Measurements from ENCODE around the gene IL17C. TPM values are rescaled to one million over a fixed set of nuclear protein-coding genes. Genes with fewer than 3 reads are reported as not detected.

IL17C gene
- total and polyA plus RNA-seq, 12 donors = not detected

DNA sequence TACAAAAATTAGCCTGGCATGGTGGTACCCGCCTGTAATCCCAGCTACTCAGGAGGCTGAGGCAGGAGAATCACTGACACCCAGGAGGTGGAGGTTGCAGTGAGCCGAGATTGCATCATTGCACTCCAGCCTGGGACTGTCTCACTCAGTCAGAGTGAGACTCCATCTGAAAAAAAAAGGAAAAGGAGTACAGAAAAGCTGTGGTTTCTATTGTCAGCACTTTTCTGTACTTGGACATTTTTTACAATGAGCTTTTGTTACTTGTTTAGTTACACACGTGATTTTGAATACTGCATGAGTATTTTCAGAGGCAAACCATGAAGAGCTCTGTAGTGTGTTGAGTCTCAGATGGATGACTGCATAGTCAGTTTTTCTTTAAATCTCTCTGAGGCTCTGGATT, 41.9 kb upstream of the IL17C start:
- H3K36me3 ChIP-seq (replicated peaks in 1 of 2) = peaks cover 0 to 33% of the 10 kb centered on the region in 2 donors
- TF ChIP-seq CTCF (IDR thresholded peaks at IDR 0.05) (no peak), POLR2A (IDR thresholded peaks at IDR 0.05) (no peak)
- WGBS, 4 donors = 76 to 87% (median 77%) methylated on average over 3 of the region's 3 CpGs
- peak in 1 of 7 donors; percentile 35 for DNase-seq
- intact Hi-C loops (cut with DNase I) = no loop called here
- no peak overlapping the region for H3K4me3 ChIP-seq
- no peaks in the 10 kb centered on the region for H3K9me3 ChIP-seq (replicated peaks in 1 of 3)
- peaks cover 0 to 20% of the 10 kb centered on the region in 2 donors for H3K4me1 ChIP-seq (replicated peaks in 1 of 2)
- no peaks in the 10 kb centered on the region for H3K27me3 ChIP-seq
- peak overlapping the region in 2 of 5 donors; percentile 9 to 70 for H3K27ac ChIP-seq

DNA sequence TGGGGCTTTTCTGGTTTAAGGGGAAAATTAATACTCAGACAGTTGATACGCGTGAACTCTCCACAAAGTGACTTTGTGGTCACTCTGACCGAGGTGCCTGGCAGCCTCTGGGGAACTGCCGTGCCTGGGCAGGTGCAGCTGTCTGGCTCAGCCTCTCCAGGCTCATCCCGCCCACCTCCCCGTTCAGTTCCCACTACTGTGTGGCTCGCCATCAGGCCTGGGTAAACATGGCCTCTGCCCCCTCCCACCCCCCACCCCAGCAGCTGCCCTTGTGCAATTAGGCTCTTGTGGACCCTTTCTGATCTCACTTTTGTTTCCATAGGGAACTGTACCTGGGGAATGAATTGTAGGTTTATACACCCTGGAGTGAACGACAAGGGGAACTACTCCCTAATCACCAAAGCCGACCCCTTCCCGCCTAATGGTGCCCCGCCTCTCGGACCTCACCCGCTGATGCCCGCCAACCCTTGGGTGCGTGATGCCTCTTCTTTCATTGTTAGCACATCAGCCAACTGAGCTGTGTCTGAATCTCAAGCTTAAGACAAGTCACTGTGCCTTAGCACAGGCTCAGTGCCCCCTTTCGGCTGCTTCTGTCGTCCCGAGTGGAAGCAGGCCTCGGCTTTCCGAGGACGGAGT, 40.4 kb upstream of the IL17C start:
- 86 to 89% (median 86%) methylated on average over 21 of the region's 21 CpGs for WGBS, 4 donors
- DNase-seq = no peak
- TF ChIP-seq POLR2A (IDR thresholded peaks at IDR 0.05) = no peak
- TF ChIP-seq CTCF (IDR thresholded peaks at IDR 0.05) = no peak
- Histone ChIP-seq H3K36me3 (replicated peaks in 1 of 2) (peaks cover 0 to 40% of the 10 kb centered on the region in 2 donors), H3K4me3 (no peak overlapping the region), H3K4me1 (replicated peaks in 1 of 2) (peaks cover 0 to 25% of the 10 kb centered on the region in 2 donors), H3K27ac (peak overlapping the region in 2 of 5 donors; percentile 74 to 95), H3K27me3 (no peaks in the 10 kb centered on the region), H3K9me3 (replicated peaks in 1 of 3) (no peaks in the 10 kb centered on the region)
- intact Hi-C loops (cut with DNase I) = no loop called here

DNA sequence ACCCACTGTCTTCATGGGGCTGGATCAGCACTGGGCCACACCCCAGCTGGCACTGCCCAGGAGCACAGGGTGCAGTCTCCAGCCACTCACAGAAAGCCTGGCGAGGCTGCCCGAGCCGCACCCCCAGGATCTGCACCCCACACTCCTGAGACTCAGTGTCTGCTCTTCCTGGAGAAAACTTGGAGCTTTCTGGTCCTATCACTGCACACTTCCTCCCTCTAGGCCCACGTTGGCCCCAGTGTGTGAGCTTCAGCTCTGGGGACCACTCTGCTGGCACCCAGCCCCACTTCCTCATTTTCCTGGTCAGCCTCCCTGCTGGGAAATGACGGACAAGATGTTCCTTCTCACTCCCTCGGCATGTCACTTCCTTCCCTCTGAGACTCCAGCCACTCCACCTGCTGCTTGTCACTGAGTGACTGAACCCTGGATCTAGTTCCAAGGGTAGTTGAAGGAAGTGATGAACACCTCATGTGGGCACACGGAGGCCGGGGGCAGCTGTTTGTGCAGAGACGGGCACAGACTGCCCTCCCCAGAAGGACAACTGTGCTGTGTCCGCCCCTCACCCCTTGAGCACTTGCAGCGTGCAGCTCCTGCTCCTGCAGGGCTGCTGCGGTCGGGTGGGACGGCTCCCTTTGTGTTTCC, 39.2 kb upstream of the IL17C start:
- H3K4me3 ChIP-seq = no peak overlapping the region
- no peaks in the 10 kb centered on the region for H3K9me3 ChIP-seq (replicated peaks in 1 of 3)
- WGBS, 4 donors = 62 to 82% (median 70%) methylated on average over 9 to 14 of the region's 14 CpGs
- TF ChIP-seq POLR2A (IDR thresholded peaks at IDR 0.05) = peak in 1 of 2 donors; percentile 12
- TF ChIP-seq CTCF (IDR thresholded peaks at IDR 0.05) = no peak
- no peaks in the 10 kb centered on the region for H3K27me3 ChIP-seq
- peaks cover 0 to 31% of the 10 kb centered on the region in 2 donors for H3K36me3 ChIP-seq (replicated peaks in 1 of 2)
- H3K27ac ChIP-seq = peak overlapping the region; percentile 8 to 95 (median 28)
- H3K4me1 ChIP-seq (replicated peaks in 1 of 2) = peaks cover 0 to 25% of the 10 kb centered on the region in 2 donors
- peak; percentile 71 to 93 (median 85) for DNase-seq
- intact Hi-C loops (cut with DNase I) = no loop called here

DNA sequence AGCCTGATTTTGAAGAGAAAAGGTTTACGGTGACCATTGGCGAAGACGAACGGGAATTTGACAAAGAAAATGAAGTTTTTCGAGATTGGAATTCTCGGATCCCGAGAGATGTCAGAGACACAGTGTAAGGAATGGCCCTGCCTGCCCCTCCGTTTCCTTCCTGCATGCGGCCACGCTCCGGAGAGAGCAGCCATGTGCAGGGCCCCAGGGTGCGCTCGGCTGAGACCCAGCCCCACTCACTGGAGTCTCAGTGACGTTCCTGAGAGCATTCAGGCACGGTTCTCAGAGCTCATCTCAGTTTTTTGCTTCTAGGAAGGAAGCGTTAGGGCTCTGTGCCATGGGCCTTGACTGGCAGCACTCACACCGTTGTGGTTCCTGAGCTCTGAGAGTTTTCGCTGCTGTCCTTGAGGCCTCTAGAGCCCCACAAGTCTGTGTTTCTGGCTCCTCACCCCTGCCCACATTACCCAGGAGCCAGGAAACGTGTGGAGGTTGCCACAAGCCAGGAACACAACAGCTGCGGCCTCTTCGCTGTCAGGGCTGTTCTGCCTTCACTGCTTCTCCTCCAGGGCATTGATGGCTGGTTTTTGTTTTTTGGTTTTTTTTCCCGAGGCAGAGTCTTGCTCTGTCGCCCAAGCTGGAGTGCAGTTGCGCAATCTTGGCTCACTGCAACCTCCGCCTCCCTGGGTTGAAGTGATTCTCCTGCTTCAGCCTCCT, 38.4 kb upstream of the IL17C start:
- Histone ChIP-seq H3K9me3 (replicated peaks in 1 of 3) (no peaks in the 10 kb centered on the region), H3K27me3 (no peaks in the 10 kb centered on the region), H3K36me3 (replicated peaks in 1 of 2) (peaks cover 0 to 36% of the 10 kb centered on the region in 2 donors), H3K4me3 (no peak overlapping the region), H3K4me1 (replicated peaks in 1 of 2) (peaks cover 0 to 25% of the 10 kb centered on the region in 2 donors), H3K27ac (peak overlapping the region; percentile 8 to 91 (median 28))
- intact Hi-C loops (cut with DNase I) = no loop called here
- WGBS, 4 donors = 66 to 83% (median 72%) methylated on average over 23 to 25 of the region's 25 CpGs
- TF ChIP-seq CTCF (IDR thresholded peaks at IDR 0.05) = no peak
- no peak for TF ChIP-seq POLR2A (IDR thresholded peaks at IDR 0.05)
- peak in 3 of 7 donors; percentile 32 to 48 (median 44) for DNase-seq
